Epidermal melanocyte (primary cell): ENCODE results near the gene TESK2.
"Not testable (repeated sequence)": the region's sequence is repeated elsewhere in the genome, so short reads cannot be mapped to it uniquely, and the experiment has no call there.

Experiments
- DNase-seq: peaks from one replicate; pipeline ENCODE4 v3.0.0; 2011; ENCODE audit warnings: low spot score; ENCODE audit not compliant: insufficient read length

TESK2 gene

GRCh38 chr1:45379524-45379923, 111.4 kb downstream of the TESK2 start:
- no peak for DNase-seq

- no peak for DNase-seq
Measured at GRCh38 chr1:45378184-45378583, 112.8 kb downstream of the TESK2 start.

DNA sequence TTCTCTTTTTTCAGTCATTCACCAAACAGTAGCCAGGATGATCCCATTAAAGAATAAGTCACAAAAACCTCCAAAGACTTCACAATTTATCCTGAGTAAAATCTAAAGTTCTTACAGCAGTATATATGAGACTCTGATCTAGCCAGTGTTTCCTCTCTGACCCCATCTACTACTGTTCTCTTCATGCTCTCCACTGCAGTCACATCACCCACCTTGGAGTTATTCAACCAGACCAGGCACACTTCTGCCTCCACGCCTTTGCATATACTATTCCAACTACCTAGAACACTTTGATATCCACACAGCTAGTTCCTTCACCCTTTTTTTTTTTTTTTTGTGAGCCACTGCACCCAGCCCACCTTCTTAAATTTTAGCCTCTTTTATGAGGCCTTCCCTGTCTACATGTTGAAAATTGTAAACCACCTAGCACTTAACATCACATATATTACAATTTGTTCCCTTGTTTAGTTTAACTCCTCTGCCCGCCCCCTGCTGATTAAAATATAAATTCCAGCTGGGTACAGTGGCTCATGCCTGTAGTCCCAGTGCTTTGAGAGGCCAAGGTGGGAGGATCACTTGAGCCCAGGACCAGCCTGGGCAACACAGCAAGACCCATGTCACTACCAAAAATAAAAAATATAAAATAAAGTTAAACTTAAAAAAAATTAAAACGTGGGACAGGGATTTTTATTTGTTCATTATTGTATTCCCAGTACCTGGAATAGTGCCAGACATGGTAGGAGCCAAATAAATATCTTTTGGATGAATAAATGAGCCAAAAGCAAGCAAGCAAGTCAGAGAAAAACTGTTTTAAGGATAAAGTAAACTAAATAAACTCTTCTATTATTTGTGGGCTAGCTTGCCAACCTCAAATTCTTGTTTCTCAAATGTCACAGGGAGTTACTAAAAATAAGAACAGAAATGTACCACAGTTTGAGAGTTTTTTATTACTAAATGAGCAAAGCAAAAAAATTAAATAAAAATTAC, 115.6 kb downstream of the TESK2 start:
- no peak for DNase-seq

DNA sequence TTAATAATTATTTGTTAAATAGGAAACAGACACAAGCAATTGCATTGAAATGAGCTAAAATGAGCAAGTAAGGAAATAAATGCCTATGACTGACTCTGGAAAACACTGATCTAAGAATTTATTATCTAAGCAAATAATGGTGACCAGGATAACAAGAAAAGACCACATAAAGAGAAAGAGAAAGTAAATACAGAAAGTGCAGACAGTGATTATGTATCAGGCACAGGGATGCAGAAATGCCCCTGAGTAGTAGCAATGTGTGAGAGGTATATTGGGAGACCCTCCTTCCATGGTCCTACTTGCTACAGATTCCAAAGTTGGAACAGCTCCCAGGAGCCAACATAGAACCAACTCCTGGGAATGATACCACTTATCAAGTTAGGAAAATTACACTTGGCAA, 117.4 kb downstream of the TESK2 start:
- DNase-seq, result no peak

DNA sequence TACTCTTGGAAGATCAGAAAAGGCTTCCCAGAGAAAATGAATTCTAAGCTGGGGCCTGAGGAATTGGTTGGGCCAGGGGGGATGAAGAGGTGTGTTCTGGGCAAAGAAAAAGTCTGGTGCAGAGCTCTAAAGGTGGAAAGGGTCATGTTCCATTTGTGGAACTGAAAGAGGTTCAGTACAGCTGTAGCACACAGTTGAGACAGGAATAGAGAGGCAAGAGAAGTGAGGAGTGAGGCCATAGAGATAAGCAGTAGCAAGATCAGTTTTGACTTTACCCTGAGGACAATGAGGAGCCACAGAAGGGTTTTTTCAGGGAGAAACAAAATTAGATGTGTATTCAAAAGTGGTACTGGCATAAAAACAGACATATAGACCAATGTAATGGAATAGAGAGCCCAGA, 120.4 kb downstream of the TESK2 start:
- DNase-seq, result no peak

- DNase-seq, result no peak
Measured at GRCh38 chr1:45365051-45365450, 125.9 kb downstream of the TESK2 start.

GRCh38 chr1:45364294-45364693, 126.7 kb downstream of the TESK2 start:
- DNase-seq, result no peak

DNA sequence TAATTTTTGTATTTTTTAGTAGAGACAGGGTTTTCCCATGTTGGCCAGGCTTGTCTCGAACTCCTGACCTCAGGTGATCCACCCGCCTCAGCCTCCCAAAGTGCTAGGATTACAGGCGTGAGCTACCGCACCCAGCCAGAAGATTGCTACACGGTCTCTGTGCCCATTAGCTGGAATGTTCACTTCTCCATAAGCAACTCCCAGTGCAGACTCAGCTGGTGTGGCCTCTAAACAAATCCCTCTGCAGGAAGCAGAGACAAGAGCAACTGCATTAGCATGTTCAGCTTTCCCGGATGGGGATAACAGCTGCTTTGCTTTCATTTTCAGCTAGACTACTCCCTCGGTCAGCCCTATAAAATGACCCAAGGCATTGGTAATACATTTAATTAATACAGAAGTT, 130.0 kb downstream of the TESK2 start:
- DNase-seq, result not testable (repeated sequence)

DNA sequence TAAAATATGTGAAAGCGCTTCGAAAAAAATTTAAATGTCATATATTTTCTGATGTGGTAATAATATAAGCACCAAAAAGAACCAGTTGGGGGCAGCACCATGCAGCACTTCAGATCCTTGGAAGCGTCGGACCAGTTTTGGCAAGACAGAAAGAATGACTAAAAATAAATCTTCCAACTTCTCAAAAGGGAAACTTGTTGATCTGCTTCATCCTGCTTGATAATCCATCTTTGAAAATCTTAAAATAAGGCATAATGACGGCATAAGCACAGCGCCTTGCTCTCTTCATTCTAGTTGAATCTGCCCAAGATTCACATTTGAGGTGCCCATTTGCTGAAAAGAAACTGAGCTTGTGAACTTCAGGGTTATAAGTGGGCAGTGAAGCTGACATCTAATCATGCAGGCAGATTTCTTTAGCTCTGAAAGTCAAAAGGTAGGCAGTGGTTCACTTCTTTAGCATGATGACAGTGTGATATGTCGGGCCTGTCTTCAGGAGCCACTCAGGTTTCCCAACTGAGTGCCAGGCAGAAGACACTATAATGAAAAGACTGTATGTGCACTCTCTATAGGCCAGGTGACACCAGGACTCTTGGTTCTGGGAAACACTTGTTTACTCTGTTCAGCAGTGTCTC, 131.0 kb downstream of the TESK2 start:
- DNase-seq, result no peak

DNA sequence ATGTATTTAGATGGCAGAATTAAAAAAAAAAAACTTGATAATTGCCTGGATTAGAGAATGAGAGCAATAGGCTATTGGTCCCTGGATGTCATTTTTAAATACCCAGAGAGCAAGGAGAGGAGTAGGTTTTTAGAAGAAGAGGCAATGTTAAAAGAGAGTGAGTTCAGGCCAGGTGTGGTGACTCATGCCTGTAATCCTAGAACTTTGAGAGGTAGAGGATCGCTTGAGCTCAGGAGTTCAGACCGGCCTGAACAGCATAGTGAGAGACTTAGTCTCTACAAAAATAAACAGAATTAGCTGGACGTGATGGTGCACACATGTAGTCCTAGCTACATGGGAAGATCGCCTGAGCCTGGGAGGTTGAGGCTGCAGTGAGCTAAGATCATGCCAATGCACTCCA, 134.8 kb downstream of the TESK2 start:
- DNase-seq, result no peak

GRCh38 chr1:45355683-45356082, 135.3 kb downstream of the TESK2 start:
- no peak for DNase-seq

- no peak for DNase-seq
Measured at GRCh38 chr1:45354838-45355237, 136.1 kb downstream of the TESK2 start.

- no peak for DNase-seq
Measured at GRCh38 chr1:45353685-45354084, 137.3 kb downstream of the TESK2 start.

DNA sequence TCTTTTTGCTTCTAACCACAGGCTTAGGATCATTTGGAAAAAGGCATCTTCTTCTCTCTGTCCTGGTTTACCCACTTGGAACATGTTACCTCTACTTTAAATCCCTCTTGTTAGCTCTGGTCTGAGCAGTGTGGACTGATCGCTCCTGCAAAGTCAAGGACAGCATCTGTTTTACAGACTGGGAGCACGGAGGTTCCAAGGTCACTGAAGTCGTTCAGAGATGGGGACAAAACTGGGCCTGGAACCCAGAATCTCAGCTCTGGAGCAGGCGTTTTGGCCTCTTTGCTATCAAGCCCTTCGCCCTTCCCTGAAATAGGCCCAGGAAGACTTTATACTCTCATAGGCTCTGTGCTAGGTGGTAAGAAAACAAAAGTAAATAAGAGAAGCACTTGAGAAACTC, 139.5 kb downstream of the TESK2 start:
- DNase-seq, result no peak

- DNase-seq, result no peak
Measured at GRCh38 chr1:45348966-45349677, 141.8 kb downstream of the TESK2 start.

GRCh38 chr1:45348609-45348965, 142.4 kb downstream of the TESK2 start:
- DNase-seq, result no peak

DNA sequence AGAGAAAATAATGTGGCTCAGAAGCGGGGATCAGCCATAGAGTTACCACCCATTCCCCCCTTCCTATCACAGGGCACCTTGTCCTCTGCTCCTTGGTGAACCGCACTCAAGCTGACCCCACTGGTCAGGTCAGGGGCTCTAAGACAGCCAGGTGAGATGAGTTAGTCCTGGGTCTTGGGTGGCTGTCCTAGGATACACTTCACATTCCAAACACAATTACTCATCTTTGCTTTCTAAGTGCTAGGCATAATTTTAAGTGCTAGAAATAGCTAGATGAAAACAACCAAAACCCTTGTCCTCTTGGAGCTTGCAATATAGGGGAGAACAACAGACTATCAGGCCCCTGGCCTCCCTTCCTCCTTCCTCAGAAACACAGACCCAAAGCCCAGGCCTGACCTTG, 142.9 kb downstream of the TESK2 start:
- no peak for DNase-seq

DNA sequence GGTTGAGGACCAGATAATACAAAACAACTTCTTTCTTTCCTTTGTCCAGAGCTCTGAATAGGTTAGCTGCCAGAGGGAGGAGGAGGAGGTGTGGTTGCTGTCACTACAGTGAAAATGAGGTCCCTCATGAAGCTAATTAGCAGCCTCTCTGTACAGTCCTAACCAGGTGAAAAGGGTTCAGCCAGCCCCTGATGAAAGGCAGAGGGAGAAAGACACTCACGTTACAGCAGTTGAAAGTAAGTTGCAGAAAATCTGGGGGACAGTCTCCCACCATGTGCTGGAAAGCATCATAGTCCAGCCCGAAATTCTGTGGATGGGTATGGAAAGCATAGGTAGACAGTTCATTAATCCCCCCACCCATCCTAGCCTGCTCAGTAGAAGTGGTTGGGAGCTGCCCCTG, 144.5 kb downstream of the TESK2 start:
- DNase-seq, result no peak

GRCh38 chr1:45345014-45345413, 145.9 kb downstream of the TESK2 start:
- DNase-seq, result no peak

DNA sequence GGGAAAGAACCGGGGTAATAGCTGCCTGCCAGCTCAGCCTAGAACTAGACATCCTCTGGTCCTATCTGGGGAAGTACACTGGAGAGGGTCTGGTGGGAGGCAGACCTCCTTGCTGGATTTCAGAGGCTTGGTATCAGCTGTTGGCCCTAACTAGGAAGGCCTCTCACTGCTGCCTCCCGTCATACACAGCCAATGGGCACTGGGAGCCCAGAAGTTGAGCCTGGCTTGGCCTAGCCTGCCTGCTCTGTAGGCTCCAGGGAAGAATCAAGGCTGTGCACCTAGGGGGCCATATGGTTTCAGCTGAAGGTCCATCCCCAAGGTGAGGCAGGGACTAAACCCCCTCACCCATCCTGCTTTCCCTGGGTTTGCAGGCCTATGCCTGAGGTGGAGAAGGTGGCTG, 146.5 kb downstream of the TESK2 start:
- DNase-seq, result no peak

- no peak for DNase-seq
Measured at GRCh38 chr1:45340816-45341466, 150.0 kb downstream of the TESK2 start.
